K562 (cell line): ENCODE data around the gene MMP17. TPM values are rescaled to one million over a fixed set of nuclear protein-coding genes. Genes with fewer than 3 reads are reported as not detected.

ENCODE experiments used
- ATAC-seq: fragments of 200-7000 bp; cut with Tn5 transposase; 3 replicates; pipeline ENCODE4 v1.9.1; 2020; ENCODE audit warnings: moderate library complexity
- BruUV-seq: library from RNA; stranded (reverse); fragments of 400-500 nt; replicated peaks from 2 replicates; lab custom pipeline; 2021; lab: Mats Ljungman, UMichigan
- CTCF ChIA-PET: fragments of 300-600 bp; formaldehyde crosslinking; extraction: SDS; loops from one replicate; lab custom pipeline; 2021; ENCODE audit warnings: low intra/inter-chr PET ratio; lab: Yijun Ruan, JAX
- POLR2A ChIA-PET: fragments of 300-600, 350-650 bp; sonication (Branson Sonifier 250); formaldehyde crosslinking; extraction: SDS; loops from one replicate; lab custom pipeline; 2021; ENCODE audit warnings: antibody characterized with exemption, inconsistent platforms; lab: Yijun Ruan, JAX
- DNase-seq, 4 experiments: peaks; one replicate each; pipeline versions ENCODE4 v3.0.0 to v3.0.0-alpha.2; 2011 to 2018; ENCODE audit warnings: low spot score in 3 of 4, mixed read lengths in 3 of 4; ENCODE audit errors: extremely low read depth in 1 of 4
- FAIRE-seq: peaks from 2 replicates; lab custom pipeline; 2011; peaks lifted over from hg19 to GRCh38; lab: Jason Lieb, UNC
- H2AFZ ChIP-seq: 2 replicates; pipeline ENCODE4 v1.6.0; 2011; ENCODE audit warnings: low read depth, low read length, control low read depth, inconsistent platforms
- H3K27ac ChIP-seq: fragments of 200-600 bp; 3 replicates; pipeline ENCODE4 v1.8.0; 2011; ENCODE audit warnings: low read depth, mild to moderate bottlenecking, control low read depth, inconsistent platforms, low read length, moderate library complexity, mixed read lengths; ENCODE audit errors: extremely low read depth
- H3K27me3 ChIP-seq, 2 experiments: fragments of 300-600 bp in 1 of 2; 2 replicates in 1 of 2; 3 replicates in 1 of 2; pipeline versions ENCODE4 v1.6.0 to v1.8.0; 2011; ENCODE audit warnings: inconsistent platforms in 2 of 2, low read length in 2 of 2, mild to moderate bottlenecking in 1 of 2, mixed read lengths in 1 of 2, moderate library complexity in 1 of 2; ENCODE audit not compliant: control insufficient read depth in 2 of 2, insufficient read depth in 2 of 2
- H3K36me3 ChIP-seq: fragments of 300-600 bp; 3 replicates; pipeline ENCODE4 v1.8.0; 2011; ENCODE audit warnings: mild to moderate bottlenecking, low read length, inconsistent platforms; ENCODE audit not compliant: control insufficient read depth, insufficient read depth
- H3K4me1 ChIP-seq, 2 experiments: fragments of 200-600 bp in 1 of 2; replicated peaks in 1 of 2; 2 replicates in 1 of 2; 3 replicates in 1 of 2; pipeline versions ENCODE4 v1.5.1 to v1.8.0; 2011; ENCODE audit warnings: inconsistent platforms in 2 of 2, low read length in 2 of 2, mild to moderate bottlenecking in 1 of 2, mixed read lengths in 1 of 2, moderate library complexity in 1 of 2; ENCODE audit not compliant: control insufficient read depth in 2 of 2, insufficient read depth in 2 of 2
- H3K4me2 ChIP-seq: 2 replicates; pipeline ENCODE4 v1.6.1; 2011; ENCODE audit warnings: low read length, control low read depth, inconsistent platforms, mixed read lengths; ENCODE audit not compliant: insufficient read depth
- H3K4me3 ChIP-seq: fragments of 200-600 bp; sonication (generic), shearing (Covaris generic); 2 replicates; pipeline ENCODE4 v1.5.1; 2016; ENCODE audit warnings: control low read depth, inconsistent platforms
- H3K79me2 ChIP-seq: fragments of 200-600 bp; 3 replicates; pipeline ENCODE4 v1.8.0; 2011; ENCODE audit warnings: low read length, inconsistent platforms; ENCODE audit not compliant: control insufficient read depth, insufficient read depth
- H3K9ac ChIP-seq, 2 experiments: 2 replicates each; pipeline versions ENCODE4 v1.6.0 to v1.6.1; 2011; ENCODE audit warnings: low read depth in 2 of 2, low read length in 2 of 2, control low read depth in 1 of 2, inconsistent platforms in 1 of 2, mild to moderate bottlenecking in 1 of 2, mixed read lengths in 1 of 2; ENCODE audit not compliant: insufficient read depth in 1 of 2
- H3K9me1 ChIP-seq: one replicate; pipeline ENCODE4 v1.6.0; 2011; ENCODE audit warnings: inconsistent platforms, mild to moderate bottlenecking, low read length, moderate library complexity; ENCODE audit not compliant: control insufficient read depth, insufficient read depth
- H3K9me3 ChIP-seq: replicated peaks from 2 replicates; pipeline ENCODE4 v1.5.1; 2011; ENCODE audit warnings: low read depth, low read length, inconsistent platforms; ENCODE audit not compliant: control insufficient read depth, insufficient read depth
- H4K20me1 ChIP-seq: replicated peaks from 2 replicates; pipeline ENCODE4 v1.6.1; 2011; ENCODE audit warnings: low read length, inconsistent platforms, mixed read lengths; ENCODE audit not compliant: control insufficient read depth, insufficient read depth
- BDP1 ChIP-seq: IDR thresholded peaks from 3 replicates; pipeline ENCODE4 v1.6.1; 2011; ENCODE audit not compliant: insufficient read length, insufficient read depth
- CHD1 ChIP-seq: fragments of 200-600 bp; sonication (generic); IDR thresholded peaks from one replicate; pipeline ENCODE4 v1.6.1; 2012; ENCODE audit warnings: mild to moderate bottlenecking, moderate library complexity, low read length, inconsistent platforms
- HEY1 ChIP-seq: fragments of 250-450 bp; sonication (Bioruptor Pico); IDR thresholded peaks from 2 replicates; pipeline ENCODE4 v1.5.0; 2020; ENCODE audit warnings: mild to moderate bottlenecking, moderate library complexity, borderline replicate concordance
- HNRNPL ChIP-seq: fragments of 200-400 bp; formaldehyde crosslinking; IDR thresholded peaks from 2 replicates; pipeline ENCODE4 v1.6.1; 2017; ENCODE audit warnings: low read depth, mild to moderate bottlenecking, low read length
- LEF1 ChIP-seq: fragments of 450-650 bp; IDR thresholded peaks from 2 replicates; pipeline ENCODE4 v1.6.1; 2016; ENCODE audit warnings: mild to moderate bottlenecking
- NR4A1 ChIP-seq, 2 experiments: fragments of 250-450 bp in 1 of 2; fragments of 450-650 bp in 1 of 2; sonication (Bioruptor Pico) in 1 of 2; IDR thresholded peaks; 2 replicates each; pipeline versions ENCODE4 v1.4.0 to v1.6.1; 2016 to 2020; ENCODE audit warnings: mild to moderate bottlenecking in 2 of 2, missing compliant biosample characterization in 1 of 2, missing genetic modification characterization in 1 of 2, moderate library complexity in 1 of 2
- SMAD1 ChIP-seq: fragments of 150-350 bp; IDR thresholded peaks from 2 replicates; pipeline ENCODE4 v1.6.1; 2014; ENCODE audit warnings: low read length, low read depth; ENCODE audit not compliant: partially characterized antibody
- STAG1 ChIP-seq: sonication (generic); formaldehyde crosslinking; IDR thresholded peaks from 2 replicates; pipeline ENCODE4 v1.5.0; 2020; ENCODE audit warnings: missing genetic modification reagents, borderline replicate concordance
- ZNF507 ChIP-seq: conservative IDR thresholded peaks from 2 replicates; pipeline ENCODE4 v1.6.1; 2017; ENCODE audit warnings: missing genetic modification characterization, missing compliant biosample characterization
- WGBS: fragments of 100-300 bp; shearing (Covaris generic); methylation state at CpG from one replicate; pipeline ENCODE4 v1.1.6; 2016; ENCODE audit warnings: low coverage, mixed read lengths; ENCODE audit not compliant: insufficient coverage; ENCODE audit errors: missing lambda C conversion rate; 5-methylcytosine and 5-hydroxymethylcytosine counted together
- in situ Hi-C: fragments of 300-500 bp; cut with MboI; formaldehyde crosslinking; loops from 4 replicates; pipeline ENCODE4 v1.15.0; 2018; ENCODE audit warnings: inconsistent platforms, mixed read lengths
- intact Hi-C: fragments of 100-400 bp; cut with micrococcal nuclease; formaldehyde crosslinking; loops from 2 replicates; pipeline ENCODE4 v1.14.2; 2022
- polyA plus RNA-seq, 8 experiments: library from polyadenylated mRNA; depleted of rRNA in 4 of 8; stranded (reverse) in 5 of 8; unstranded in 3 of 8; fragments of >200 nt; fragmentation: Nextera tagmentation in 2 of 8; fragmentation: Illumina TruSeq in 1 of 8; extraction: Ambion mirVana in 2 of 8; extraction: Trizol in 1 of 8; gene quantifications; 2 replicates each; pipeline versions ENCODE4 v1.2.1 to v1.2.3, GENCODE V29; 2011 to 2014; ENCODE audit warnings: inconsistent platforms in 1 of 8, missing spikeins in 1 of 8
- total RNA-seq, 7 experiments: library from RNA; depleted of rRNA in 6 of 7; stranded (reverse); fragments of >200 nt in 6 of 7; fragmentation: Illumina TruSeq in 2 of 7; extraction: Trizol in 2 of 7; gene quantifications; 2 replicates each; pipeline versions ENCODE4 v1.2.1 to v1.2.3, GENCODE V29; 2011 to 2021; ENCODE audit warnings: low replicate concordance in 1 of 7

Gene MMP17
- total and polyA plus RNA-seq, 9 of the 15 experiments (the other 6 are each of a cell fraction or from before 2014, with no cell fraction given): 1.1 to 21.2 (median 17.1) TPM; not detected in 2

GRCh38 chr12:131828671-131829355 is 620 bp downstream of the MMP17 start:
- ATAC-seq (peak; percentile 10; the same call in 1 of the 3 replicates), FAIRE-seq (no peak), DNase-seq (peak in 2 of 4 experiments; percentile 52 to 55)
- H3K36me3 ChIP-seq: no peaks in the 10 kb centered on the region
- under 1% methylated on average over 25 of the region's 64 CpGs for WGBS
- peak overlapping the region; percentile 63 for H3K4me2 ChIP-seq
- in situ Hi-C loops: loop anchor here (10.0 kb wide), 1 partner anchor 904 kb away; no protein-coding TSS in a partner anchor
- H3K27me3 ChIP-seq: peaks cover 10 to 30% of the 10 kb centered on the region in 2 experiments; a peak in 4 of 5 replicates
- H3K9me3 ChIP-seq: no peaks in the 10 kb centered on the region
- H3K9ac ChIP-seq: peak overlapping the region; percentile 47 to 92
- no peaks in the 10 kb centered on the region for H3K9me1 ChIP-seq
- TSS peak; percentile 65 for BruUV-seq
- H3K27ac ChIP-seq: no peak overlapping the region; the same call in 2 of the 3 replicates
- POLR2A ChIA-PET: interaction anchor here (0.9 to 1.0 kb wide), 2 partner anchors 11 to 15 kb away, joined by 3 read pairs; no protein-coding TSS in a partner anchor
- H2AFZ ChIP-seq: peak overlapping the region; percentile 25
- peaks cover 12 to 58% of the 10 kb centered on the region in 2 experiments; a peak in 4 of 5 replicates for H3K4me1 ChIP-seq
- intact Hi-C loops: loop anchor here (10.0 kb wide), 1 partner anchor 914 kb away; no protein-coding TSS in a partner anchor
- H4K20me1 ChIP-seq: 0 out of 2 replicates have a peak, but pooled peaks cover 17% of the 10 kb centered on the region
- CTCF ChIA-PET: interaction anchor here (0.5 to 2.1 kb wide), 3 partner anchors 122 to 725 kb away, joined by 3 to 11 read pairs (median 4); no protein-coding TSS in a partner anchor
- peaks cover 21% of the 10 kb centered on the region for H3K79me2 ChIP-seq
- peak overlapping the region; percentile 54 for H3K4me3 ChIP-seq
- TF ChIP-seq SMAD1 (no peak), STAG1 (CRISPR knock-in tag) (peak; percentile 9; the same call in 1 of the 2 replicates), LEF1 (no peak), HNRNPL (peak; percentile 42; the same call in 1 of the 2 replicates), NR4A1 (CRISPR knock-in tag; IDR thresholded peaks at IDR 0.05) (no peak), NR4A1 (tag; IDR thresholded peaks at IDR 0.05) (0 out of 2 replicates have a peak, but pooled peaks have one; percentile 36), ZNF507 (tag) (no peak), HEY1 (CRISPR knock-in tag) (no peak), BDP1 (no peak), CHD1 (peak; percentile 80)
